K562 (cell line): ENCODE data around the gene PALLD. TPM values are rescaled to one million over a fixed set of nuclear protein-coding genes. Genes with fewer than 3 reads are reported as not detected.

Experiments used
- ATAC-seq: fragments of 200-7000 bp; cut with Tn5 transposase; 3 replicates; pipeline ENCODE4 v1.9.1; 2020; ENCODE audit warnings: moderate library complexity
- BruUV-seq: library from RNA; stranded (reverse); fragments of 400-500 nt; replicated peaks from 2 replicates; lab custom pipeline; 2021; lab: Mats Ljungman, UMichigan
- CTCF ChIA-PET: fragments of 300-600 bp; formaldehyde crosslinking; extraction: SDS; loops from one replicate; lab custom pipeline; 2021; ENCODE audit warnings: low intra/inter-chr PET ratio; lab: Yijun Ruan, JAX
- POLR2A ChIA-PET: fragments of 300-600, 350-650 bp; sonication (Branson Sonifier 250); formaldehyde crosslinking; extraction: SDS; loops from one replicate; lab custom pipeline; 2021; ENCODE audit warnings: antibody characterized with exemption, inconsistent platforms; lab: Yijun Ruan, JAX
- DNase-seq, 4 experiments: peaks; one replicate each; pipeline versions ENCODE4 v3.0.0 to v3.0.0-alpha.2; 2011 to 2018; ENCODE audit warnings: low spot score in 3 of 4, mixed read lengths in 3 of 4; ENCODE audit errors: extremely low read depth in 1 of 4
- FAIRE-seq: peaks from 2 replicates; lab custom pipeline; 2011; peaks lifted over from hg19 to GRCh38; lab: Jason Lieb, UNC
- H2AFZ ChIP-seq: 2 replicates; pipeline ENCODE4 v1.6.0; 2011; ENCODE audit warnings: low read depth, low read length, control low read depth, inconsistent platforms
- H3K27ac ChIP-seq: fragments of 200-600 bp; 3 replicates; pipeline ENCODE4 v1.8.0; 2011; ENCODE audit warnings: low read depth, mild to moderate bottlenecking, control low read depth, inconsistent platforms, low read length, moderate library complexity, mixed read lengths; ENCODE audit errors: extremely low read depth
- H3K27me3 ChIP-seq, 2 experiments: fragments of 300-600 bp in 1 of 2; 2 replicates in 1 of 2; 3 replicates in 1 of 2; pipeline versions ENCODE4 v1.6.0 to v1.8.0; 2011; ENCODE audit warnings: inconsistent platforms in 2 of 2, low read length in 2 of 2, mild to moderate bottlenecking in 1 of 2, mixed read lengths in 1 of 2, moderate library complexity in 1 of 2; ENCODE audit not compliant: control insufficient read depth in 2 of 2, insufficient read depth in 2 of 2
- H3K36me3 ChIP-seq: fragments of 300-600 bp; 3 replicates; pipeline ENCODE4 v1.8.0; 2011; ENCODE audit warnings: mild to moderate bottlenecking, low read length, inconsistent platforms; ENCODE audit not compliant: control insufficient read depth, insufficient read depth
- H3K4me1 ChIP-seq, 2 experiments: fragments of 200-600 bp in 1 of 2; replicated peaks in 1 of 2; 2 replicates in 1 of 2; 3 replicates in 1 of 2; pipeline versions ENCODE4 v1.5.1 to v1.8.0; 2011; ENCODE audit warnings: inconsistent platforms in 2 of 2, low read length in 2 of 2, mild to moderate bottlenecking in 1 of 2, mixed read lengths in 1 of 2, moderate library complexity in 1 of 2; ENCODE audit not compliant: control insufficient read depth in 2 of 2, insufficient read depth in 2 of 2
- H3K4me2 ChIP-seq: 2 replicates; pipeline ENCODE4 v1.6.1; 2011; ENCODE audit warnings: low read length, control low read depth, inconsistent platforms, mixed read lengths; ENCODE audit not compliant: insufficient read depth
- H3K4me3 ChIP-seq: fragments of 200-600 bp; sonication (generic), shearing (Covaris generic); 2 replicates; pipeline ENCODE4 v1.5.1; 2016; ENCODE audit warnings: control low read depth, inconsistent platforms
- H3K79me2 ChIP-seq: fragments of 200-600 bp; 3 replicates; pipeline ENCODE4 v1.8.0; 2011; ENCODE audit warnings: low read length, inconsistent platforms; ENCODE audit not compliant: control insufficient read depth, insufficient read depth
- H3K9ac ChIP-seq, 2 experiments: 2 replicates each; pipeline versions ENCODE4 v1.6.0 to v1.6.1; 2011; ENCODE audit warnings: low read depth in 2 of 2, low read length in 2 of 2, control low read depth in 1 of 2, inconsistent platforms in 1 of 2, mild to moderate bottlenecking in 1 of 2, mixed read lengths in 1 of 2; ENCODE audit not compliant: insufficient read depth in 1 of 2
- H3K9me1 ChIP-seq: one replicate; pipeline ENCODE4 v1.6.0; 2011; ENCODE audit warnings: inconsistent platforms, mild to moderate bottlenecking, low read length, moderate library complexity; ENCODE audit not compliant: control insufficient read depth, insufficient read depth
- H3K9me3 ChIP-seq: replicated peaks from 2 replicates; pipeline ENCODE4 v1.5.1; 2011; ENCODE audit warnings: low read depth, low read length, inconsistent platforms; ENCODE audit not compliant: control insufficient read depth, insufficient read depth
- H4K20me1 ChIP-seq: replicated peaks from 2 replicates; pipeline ENCODE4 v1.6.1; 2011; ENCODE audit warnings: low read length, inconsistent platforms, mixed read lengths; ENCODE audit not compliant: control insufficient read depth, insufficient read depth
- GABPB1 ChIP-seq: sonication (generic); formaldehyde crosslinking; IDR thresholded peaks from 2 replicates; pipeline ENCODE4 v1.8.0; 2022; ENCODE audit warnings: mild to moderate bottlenecking, missing genetic modification reagents
- HNRNPK ChIP-seq: fragments of 200-400 bp; formaldehyde crosslinking; IDR thresholded peaks from one replicate; pipeline ENCODE4 v1.6.1; 2018; ENCODE audit warnings: mild to moderate bottlenecking, low read depth, low read length; ENCODE audit not compliant: poor library complexity, severe bottlenecking
- MCM5 ChIP-seq: fragments of 450-650 bp; IDR thresholded peaks from 2 replicates; pipeline ENCODE4 v1.6.1; 2016; ENCODE audit warnings: low read depth
- RAD51 ChIP-seq: fragments of 450-650 bp; IDR thresholded peaks from 2 replicates; pipeline ENCODE4 v1.7.1; 2016; ENCODE audit warnings: low read depth, mild to moderate bottlenecking, borderline replicate concordance
- WGBS: fragments of 100-300 bp; shearing (Covaris generic); methylation state at CpG from one replicate; pipeline ENCODE4 v1.1.6; 2016; ENCODE audit warnings: low coverage, mixed read lengths; ENCODE audit not compliant: insufficient coverage; ENCODE audit errors: missing lambda C conversion rate; 5-methylcytosine and 5-hydroxymethylcytosine counted together
- in situ Hi-C: fragments of 300-500 bp; cut with MboI; formaldehyde crosslinking; loops from 4 replicates; pipeline ENCODE4 v1.15.0; 2018; ENCODE audit warnings: inconsistent platforms, mixed read lengths
- intact Hi-C: fragments of 100-400 bp; cut with micrococcal nuclease; formaldehyde crosslinking; loops from 2 replicates; pipeline ENCODE4 v1.14.2; 2022
- polyA plus RNA-seq, 8 experiments: library from polyadenylated mRNA; depleted of rRNA in 4 of 8; stranded (reverse) in 5 of 8; unstranded in 3 of 8; fragments of >200 nt; fragmentation: Nextera tagmentation in 2 of 8; fragmentation: Illumina TruSeq in 1 of 8; extraction: Ambion mirVana in 2 of 8; extraction: Trizol in 1 of 8; gene quantifications; 2 replicates each; pipeline versions ENCODE4 v1.2.1 to v1.2.3, GENCODE V29; 2011 to 2014; ENCODE audit warnings: inconsistent platforms in 1 of 8, missing spikeins in 1 of 8
- total RNA-seq, 7 experiments: library from RNA; depleted of rRNA in 6 of 7; stranded (reverse); fragments of >200 nt in 6 of 7; fragmentation: Illumina TruSeq in 2 of 7; extraction: Trizol in 2 of 7; gene quantifications; 2 replicates each; pipeline versions ENCODE4 v1.2.1 to v1.2.3, GENCODE V29; 2011 to 2021; ENCODE audit warnings: low replicate concordance in 1 of 7
- TF ChIP-seq, protein P1 (sequence below): fragments of 250-450 bp; sonication (Bioruptor Pico); IDR thresholded peaks from 2 replicates; pipeline ENCODE4 v1.4.0; 2020

The PALLD gene
- total and polyA plus RNA-seq, 9 of the 15 experiments (the other 6 are each of a cell fraction or from before 2014, with no cell fraction given), result 0.01 to 0.35 (median 0.06) TPM; not detected in 3

DNA sequence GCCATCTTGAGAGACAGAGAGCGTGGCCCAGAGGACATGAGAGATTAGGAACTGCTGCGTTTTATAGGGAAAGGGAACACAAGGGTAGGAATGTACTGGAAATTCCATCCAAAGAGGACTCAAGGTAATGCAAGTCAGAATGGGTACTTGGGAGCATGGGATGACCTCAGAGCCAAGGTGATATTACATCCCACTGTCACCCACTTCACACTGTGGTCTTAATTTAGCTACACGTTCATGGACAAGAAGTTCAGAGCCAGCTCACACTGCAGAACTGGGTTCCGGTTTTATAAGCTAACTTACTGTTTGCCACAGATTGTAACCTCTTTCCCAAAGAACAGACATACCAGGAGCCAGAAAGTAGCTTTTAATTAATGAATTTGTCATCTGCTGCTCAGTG lies 268.5 kb downstream of the PALLD start:
- FAIRE-seq, result no peak
- in situ Hi-C loops, result no loop called here

More for the DNA sequence above, 268.5 kb downstream of the PALLD start:
- no peak overlapping the region for H3K9ac ChIP-seq
- POLR2A ChIA-PET, result no interaction called here
- BruUV-seq, result no TSS peak
- H3K9me3 ChIP-seq, result no peaks in the 10 kb centered on the region
- DNase-seq (no peak), ATAC-seq (no peak)
- no peaks in the 10 kb centered on the region for H3K36me3 ChIP-seq
- no peak overlapping the region for H3K27ac ChIP-seq
- CTCF ChIA-PET, result no interaction called here
- no peak overlapping the region for H3K4me2 ChIP-seq
- H4K20me1 ChIP-seq, result no peaks in the 10 kb centered on the region
- 2% methylated on average over 4 of the region's 4 CpGs for WGBS
- no peak overlapping the region for H3K4me3 ChIP-seq
- H3K9me1 ChIP-seq, result no peaks in the 10 kb centered on the region
- H3K4me1 ChIP-seq, result no peaks in the 10 kb centered on the region; a peak in 1 of 5 replicates
- H3K79me2 ChIP-seq, result no peaks in the 10 kb centered on the region
- peaks cover 0 to 4% of the 10 kb centered on the region in 2 experiments; a peak in 1 of 5 replicates for H3K27me3 ChIP-seq
- TF ChIP-seq, protein P1, sequence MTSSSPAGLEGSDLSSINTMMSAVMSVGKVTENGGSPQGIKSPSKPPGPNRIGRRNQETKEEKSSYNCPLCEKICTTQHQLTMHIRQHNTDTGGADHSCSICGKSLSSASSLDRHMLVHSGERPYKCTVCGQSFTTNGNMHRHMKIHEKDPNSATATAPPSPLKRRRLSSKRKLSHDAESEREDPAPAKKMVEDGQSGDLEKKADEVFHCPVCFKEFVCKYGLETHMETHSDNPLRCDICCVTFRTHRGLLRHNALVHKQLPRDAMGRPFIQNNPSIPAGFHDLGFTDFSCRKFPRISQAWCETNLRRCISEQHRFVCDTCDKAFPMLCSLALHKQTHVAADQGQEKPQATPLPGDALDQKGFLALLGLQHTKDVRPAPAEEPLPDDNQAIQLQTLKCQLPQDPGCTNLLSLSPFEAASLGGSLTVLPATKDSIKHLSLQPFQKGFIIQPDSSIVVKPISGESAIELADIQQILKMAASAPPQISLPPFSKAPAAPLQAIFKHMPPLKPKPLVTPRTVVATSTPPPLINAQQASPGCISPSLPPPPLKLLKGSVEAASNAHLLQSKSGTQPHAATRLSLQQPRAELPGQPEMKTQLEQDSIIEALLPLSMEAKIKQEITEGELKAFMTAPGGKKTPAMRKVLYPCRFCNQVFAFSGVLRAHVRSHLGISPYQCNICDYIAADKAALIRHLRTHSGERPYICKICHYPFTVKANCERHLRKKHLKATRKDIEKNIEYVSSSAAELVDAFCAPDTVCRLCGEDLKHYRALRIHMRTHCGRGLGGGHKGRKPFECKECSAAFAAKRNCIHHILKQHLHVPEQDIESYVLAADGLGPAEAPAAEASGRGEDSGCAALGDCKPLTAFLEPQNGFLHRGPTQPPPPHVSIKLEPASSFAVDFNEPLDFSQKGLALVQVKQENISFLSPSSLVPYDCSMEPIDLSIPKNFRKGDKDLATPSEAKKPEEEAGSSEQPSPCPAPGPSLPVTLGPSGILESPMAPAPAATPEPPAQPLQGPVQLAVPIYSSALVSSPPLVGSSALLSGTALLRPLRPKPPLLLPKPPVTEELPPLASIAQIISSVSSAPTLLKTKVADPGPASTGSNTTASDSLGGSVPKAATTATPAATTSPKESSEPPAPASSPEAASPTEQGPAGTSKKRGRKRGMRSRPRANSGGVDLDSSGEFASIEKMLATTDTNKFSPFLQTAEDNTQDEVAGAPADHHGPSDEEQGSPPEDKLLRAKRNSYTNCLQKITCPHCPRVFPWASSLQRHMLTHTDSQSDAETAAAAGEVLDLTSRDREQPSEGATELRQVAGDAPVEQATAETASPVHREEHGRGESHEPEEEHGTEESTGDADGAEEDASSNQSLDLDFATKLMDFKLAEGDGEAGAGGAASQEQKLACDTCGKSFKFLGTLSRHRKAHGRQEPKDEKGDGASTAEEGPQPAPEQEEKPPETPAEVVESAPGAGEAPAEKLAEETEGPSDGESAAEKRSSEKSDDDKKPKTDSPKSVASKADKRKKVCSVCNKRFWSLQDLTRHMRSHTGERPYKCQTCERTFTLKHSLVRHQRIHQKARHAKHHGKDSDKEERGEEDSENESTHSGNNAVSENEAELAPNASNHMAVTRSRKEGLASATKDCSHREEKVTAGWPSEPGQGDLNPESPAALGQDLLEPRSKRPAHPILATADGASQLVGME (CRISPR knock-in tag), result no peak
- TF ChIP-seq RAD51 (no peak), HNRNPK (no peak), MCM5 (no peak), GABPB1 (CRISPR knock-in tag) (no peak)
- intact Hi-C loops, result no loop called here
- H2AFZ ChIP-seq, result no peak overlapping the region
